Neural cell (in vitro differentiated cells): ENCODE measurements around the gene PTCD1. TPM values are rescaled to one million over a fixed set of nuclear protein-coding genes. Genes with fewer than 3 reads are reported as not detected.
A peak's percentile ranks its signal among the peaks of the same experiment; 100 is the strongest.

Source experiments
- H2AFZ ChIP-seq: fragments of 200-600, 300-800 bp; sonication (generic), shearing (Covaris generic); 2 replicates; pipeline ENCODE4 v1.6.0; 2014; ENCODE audit warnings: low read depth, mild to moderate bottlenecking, antibody characterized with exemption, low read length, moderate library complexity
- H3F3A ChIP-seq: fragments of 200-600 bp; shearing (Covaris generic); 2 replicates; pipeline ENCODE4 v1.6.1; 2016; ENCODE audit warnings: mild to moderate bottlenecking, moderate library complexity, mixed read lengths, antibody characterized with exemption, low read length; ENCODE audit not compliant: insufficient read depth, poor library complexity, severe bottlenecking
- H3K27ac ChIP-seq: fragments of 200-600, 300-800 bp; sonication (generic), shearing (Covaris generic); 2 replicates; pipeline ENCODE4 v1.5.1; 2014; ENCODE audit warnings: mild to moderate bottlenecking, low read length, moderate library complexity
- H3K27me3 ChIP-seq: fragments of 300-800, 200-600 bp; sonication (generic), shearing (Covaris generic); 2 replicates; pipeline ENCODE4 v1.6.0; 2014; ENCODE audit warnings: mild to moderate bottlenecking, low read depth, low read length, moderate library complexity; ENCODE audit not compliant: insufficient read depth
- H3K36me3 ChIP-seq: fragments of 300-800, 200-600 bp; sonication (generic), shearing (Covaris generic); 2 replicates; pipeline ENCODE4 v1.5.1; 2014; ENCODE audit warnings: mild to moderate bottlenecking, antibody characterized with exemption, low read length, moderate library complexity; ENCODE audit not compliant: insufficient read depth
- H3K4me2 ChIP-seq: fragments of 300-800, 200-600 bp; sonication (generic), shearing (Covaris generic); 2 replicates; pipeline ENCODE4 v1.6.0; 2014; ENCODE audit warnings: mild to moderate bottlenecking, low read length
- H3K4me3 ChIP-seq: fragments of 300-800, 200-600 bp; sonication (generic), shearing (Covaris generic); 2 replicates; pipeline ENCODE4 v1.5.1; 2014; ENCODE audit warnings: mild to moderate bottlenecking, low read length, moderate library complexity
- H3K79me2 ChIP-seq: fragments of 200-600 bp; shearing (Covaris generic); replicated peaks from 2 replicates; pipeline ENCODE4 v1.6.0; 2014; ENCODE audit warnings: mild to moderate bottlenecking, low read length, moderate library complexity; ENCODE audit not compliant: insufficient read depth
- H3K9ac ChIP-seq: fragments of 300-800, 200-600 bp; sonication (generic), shearing (Covaris generic); 2 replicates; pipeline ENCODE4 v1.6.1; 2016; ENCODE audit warnings: mild to moderate bottlenecking, low read length, mixed read lengths
- H3K9me2 ChIP-seq: fragments of 200-600 bp; shearing (Covaris generic); 2 replicates; pipeline ENCODE4 v1.6.1; 2016; ENCODE audit warnings: mild to moderate bottlenecking, low read length, mixed read lengths; ENCODE audit not compliant: insufficient read depth
- H3K9me3 ChIP-seq: fragments of 200-600, 300-800 bp; sonication (generic), shearing (Covaris generic); 2 replicates; pipeline ENCODE4 v1.6.1; 2016; ENCODE audit warnings: mild to moderate bottlenecking, mixed run types, low read length, moderate library complexity, mixed read lengths
- H4K20me1 ChIP-seq: fragments of 200-600 bp; shearing (Covaris generic); 2 replicates; pipeline ENCODE4 v1.6.1; 2016; ENCODE audit warnings: mild to moderate bottlenecking, mixed run types; ENCODE audit not compliant: insufficient read depth
- EP300 ChIP-seq: fragments of 450-650 bp; conservative IDR thresholded peaks from 2 replicates; pipeline ENCODE4 v1.6.1; 2014; ENCODE audit warnings: antibody characterized with exemption, mild to moderate bottlenecking, moderate library complexity; ENCODE audit not compliant: poor library complexity, severe bottlenecking
- EZH2 ChIP-seq: fragments of 200-600, 300-800 bp; shearing (Covaris generic), sonication (generic); IDR thresholded peaks from 2 replicates; pipeline ENCODE4 v1.6.1; 2014; ENCODE audit warnings: antibody characterized with exemption, low read length, borderline replicate concordance, mild to moderate bottlenecking; ENCODE audit not compliant: insufficient read depth, poor library complexity, severe bottlenecking
- MXI1 ChIP-seq: fragments of 450-650 bp; conservative IDR thresholded peaks from 2 replicates; pipeline ENCODE4 v1.6.1; 2014; ENCODE audit warnings: antibody characterized with exemption, mild to moderate bottlenecking; ENCODE audit not compliant: poor library complexity, severe bottlenecking
- POLR2AphosphoS5 ChIP-seq: IDR thresholded peaks from 2 replicates; pipeline ENCODE4 v1.6.1; 2012
- RAD21 ChIP-seq: fragments of 450-650 bp; conservative IDR thresholded peaks from 2 replicates; pipeline ENCODE4 v1.6.1; 2014; ENCODE audit warnings: antibody characterized with exemption, mild to moderate bottlenecking, moderate library complexity
- SMC3 ChIP-seq: fragments of 450-650 bp; conservative IDR thresholded peaks from 2 replicates; pipeline ENCODE4 v1.6.1; 2014; ENCODE audit warnings: antibody characterized with exemption, mild to moderate bottlenecking, moderate library complexity; ENCODE audit not compliant: poor library complexity
- TAF1 ChIP-seq: IDR thresholded peaks from 2 replicates; pipeline ENCODE4 v1.6.1; 2012; ENCODE audit warnings: low read depth
- polyA plus RNA-seq: library from polyadenylated mRNA; depleted of rRNA; stranded (reverse); fragments of >200 nt; gene quantifications from 2 replicates; pipeline ENCODE4 v1.2.3, GENCODE V29; 2014
- TF ChIP-seq, protein P1 (sequence below): IDR thresholded peaks from 2 replicates; pipeline ENCODE4 v1.6.1; 2012; ENCODE audit warnings: borderline replicate concordance
- TF ChIP-seq, protein P2 (sequence below): fragments of 450-650 bp; IDR thresholded peaks from 2 replicates; pipeline ENCODE4 v1.5.1; 2014; ENCODE audit warnings: antibody characterized with exemption, mild to moderate bottlenecking, moderate library complexity; ENCODE audit not compliant: poor library complexity, severe bottlenecking

PTCD1 gene
- polyA plus RNA-seq, 1 donor from 2014 or later, result 4.0 TPM

DNA sequence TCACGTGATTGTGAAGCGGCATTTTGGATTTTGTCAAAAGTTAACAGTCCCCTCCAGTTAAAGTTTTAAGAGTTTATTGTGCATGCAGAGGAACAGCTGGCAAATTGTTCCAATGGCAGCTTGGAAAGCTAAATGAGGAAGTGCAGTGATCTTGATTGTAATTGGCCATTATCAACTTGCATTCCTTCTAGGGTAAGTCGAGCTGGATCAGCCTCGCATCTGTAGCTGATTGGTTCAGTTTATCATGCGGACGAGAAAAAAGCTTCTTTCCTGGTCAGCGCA lies 34.7 kb upstream of the PTCD1 start:
- Histone ChIP-seq H3K4me2 (peak overlapping the region; percentile 30), H3K4me3 (peak overlapping the region; percentile 82), H3K79me2 (peaks cover 38% of the 10 kb centered on the region), H3K9me3 (no peaks in the 10 kb centered on the region), H2AFZ (peak overlapping the region; percentile 53), H3K27ac (peak overlapping the region; percentile 93), H4K20me1 (no peaks in the 10 kb centered on the region), H3K27me3 (no peaks in the 10 kb centered on the region), H3K9ac (peak overlapping the region; percentile 85), H3K9me2 (no peaks in the 10 kb centered on the region), H3F3A (no peaks in the 10 kb centered on the region), H3K36me3 (no peaks in the 10 kb centered on the region)
- TF ChIP-seq EP300 (no peak), RAD21 (no peak), EZH2 (no peak), POLR2AphosphoS5 (no peak), MXI1 (peak; percentile 4)
- TF ChIP-seq, protein P1, sequence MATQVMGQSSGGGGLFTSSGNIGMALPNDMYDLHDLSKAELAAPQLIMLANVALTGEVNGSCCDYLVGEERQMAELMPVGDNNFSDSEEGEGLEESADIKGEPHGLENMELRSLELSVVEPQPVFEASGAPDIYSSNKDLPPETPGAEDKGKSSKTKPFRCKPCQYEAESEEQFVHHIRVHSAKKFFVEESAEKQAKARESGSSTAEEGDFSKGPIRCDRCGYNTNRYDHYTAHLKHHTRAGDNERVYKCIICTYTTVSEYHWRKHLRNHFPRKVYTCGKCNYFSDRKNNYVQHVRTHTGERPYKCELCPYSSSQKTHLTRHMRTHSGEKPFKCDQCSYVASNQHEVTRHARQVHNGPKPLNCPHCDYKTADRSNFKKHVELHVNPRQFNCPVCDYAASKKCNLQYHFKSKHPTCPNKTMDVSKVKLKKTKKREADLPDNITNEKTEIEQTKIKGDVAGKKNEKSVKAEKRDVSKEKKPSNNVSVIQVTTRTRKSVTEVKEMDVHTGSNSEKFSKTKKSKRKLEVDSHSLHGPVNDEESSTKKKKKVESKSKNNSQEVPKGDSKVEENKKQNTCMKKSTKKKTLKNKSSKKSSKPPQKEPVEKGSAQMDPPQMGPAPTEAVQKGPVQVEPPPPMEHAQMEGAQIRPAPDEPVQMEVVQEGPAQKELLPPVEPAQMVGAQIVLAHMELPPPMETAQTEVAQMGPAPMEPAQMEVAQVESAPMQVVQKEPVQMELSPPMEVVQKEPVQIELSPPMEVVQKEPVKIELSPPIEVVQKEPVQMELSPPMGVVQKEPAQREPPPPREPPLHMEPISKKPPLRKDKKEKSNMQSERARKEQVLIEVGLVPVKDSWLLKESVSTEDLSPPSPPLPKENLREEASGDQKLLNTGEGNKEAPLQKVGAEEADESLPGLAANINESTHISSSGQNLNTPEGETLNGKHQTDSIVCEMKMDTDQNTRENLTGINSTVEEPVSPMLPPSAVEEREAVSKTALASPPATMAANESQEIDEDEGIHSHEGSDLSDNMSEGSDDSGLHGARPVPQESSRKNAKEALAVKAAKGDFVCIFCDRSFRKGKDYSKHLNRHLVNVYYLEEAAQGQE, result no peak
- TF ChIP-seq, protein P2, sequence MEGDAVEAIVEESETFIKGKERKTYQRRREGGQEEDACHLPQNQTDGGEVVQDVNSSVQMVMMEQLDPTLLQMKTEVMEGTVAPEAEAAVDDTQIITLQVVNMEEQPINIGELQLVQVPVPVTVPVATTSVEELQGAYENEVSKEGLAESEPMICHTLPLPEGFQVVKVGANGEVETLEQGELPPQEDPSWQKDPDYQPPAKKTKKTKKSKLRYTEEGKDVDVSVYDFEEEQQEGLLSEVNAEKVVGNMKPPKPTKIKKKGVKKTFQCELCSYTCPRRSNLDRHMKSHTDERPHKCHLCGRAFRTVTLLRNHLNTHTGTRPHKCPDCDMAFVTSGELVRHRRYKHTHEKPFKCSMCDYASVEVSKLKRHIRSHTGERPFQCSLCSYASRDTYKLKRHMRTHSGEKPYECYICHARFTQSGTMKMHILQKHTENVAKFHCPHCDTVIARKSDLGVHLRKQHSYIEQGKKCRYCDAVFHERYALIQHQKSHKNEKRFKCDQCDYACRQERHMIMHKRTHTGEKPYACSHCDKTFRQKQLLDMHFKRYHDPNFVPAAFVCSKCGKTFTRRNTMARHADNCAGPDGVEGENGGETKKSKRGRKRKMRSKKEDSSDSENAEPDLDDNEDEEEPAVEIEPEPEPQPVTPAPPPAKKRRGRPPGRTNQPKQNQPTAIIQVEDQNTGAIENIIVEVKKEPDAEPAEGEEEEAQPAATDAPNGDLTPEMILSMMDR, result no peak

DNA sequence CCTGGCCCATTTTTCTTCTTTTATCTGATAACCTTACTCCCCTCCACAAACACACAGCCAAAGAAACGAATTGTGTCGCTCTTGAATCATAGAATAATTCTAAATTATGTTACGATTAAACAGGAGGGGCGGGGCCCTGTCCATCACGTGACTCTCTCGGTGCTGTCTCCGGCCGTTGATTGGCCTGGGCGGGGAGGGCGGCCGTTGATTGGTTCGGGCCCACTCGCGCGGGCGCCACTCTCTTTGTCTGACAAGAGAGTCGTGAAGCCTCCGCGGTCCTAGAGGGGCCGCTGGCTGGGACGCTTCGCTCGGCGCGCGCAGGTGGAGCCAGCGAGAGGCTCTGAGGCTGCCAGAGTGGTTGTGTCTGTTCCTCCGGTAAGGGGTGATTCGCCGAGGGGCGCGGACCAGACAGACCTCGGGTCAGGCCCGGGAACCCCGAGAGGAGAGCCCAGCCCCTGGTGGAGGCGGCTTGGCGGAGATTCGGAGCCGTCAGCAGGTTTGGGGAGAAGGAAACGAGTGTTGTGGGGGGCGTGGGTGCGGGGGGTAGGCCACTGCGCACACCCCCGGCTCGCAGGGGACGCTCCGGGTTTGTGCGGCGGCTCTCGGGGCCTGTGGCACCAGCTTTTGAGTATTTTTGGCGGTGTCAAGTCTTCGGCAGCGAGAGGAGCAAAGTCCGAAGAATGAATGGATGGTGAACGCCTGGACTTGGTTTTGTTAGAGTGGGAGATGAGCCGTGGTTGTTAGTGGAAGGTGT lies 34.1 kb upstream of the PTCD1 start, which contains the start of gene ZNF789:
TSS of gene ZNF789 (plus strand) at position 330 of the 754 bp plus-strand sequence. CDS start 3,567 bp downstream, outside the sequence.
- peaks cover 38% of the 10 kb centered on the region for H3K79me2 ChIP-seq
- peak within 1 kb of the TSS; percentile 80 for H2AFZ ChIP-seq
- peak within 1 kb of the TSS; percentile 85 for H3K9ac ChIP-seq
- peak within 1 kb of the TSS; percentile 30 for H3K4me2 ChIP-seq
- H3F3A ChIP-seq, result no peaks in the 10 kb centered on the region
- no peaks in the 10 kb centered on the region for H4K20me1 ChIP-seq
- TF ChIP-seq POLR2AphosphoS5, result peak; percentile 88
- TF ChIP-seq MXI1, result peak; percentile 85
- TF ChIP-seq SMC3, result peak; percentile 25
- TF ChIP-seq, protein P1, result peak; percentile 79
- peak; percentile 33 for TF ChIP-seq RAD21
- TF ChIP-seq, protein P2, result no peak
- no peak for TF ChIP-seq EZH2
- TF ChIP-seq EP300, result peak; percentile 31
- peak; percentile 89 for TF ChIP-seq TAF1
- peak within 1 kb of the TSS; percentile 82 for H3K4me3 ChIP-seq
- no peaks in the 10 kb centered on the region for H3K9me2 ChIP-seq
- H3K9me3 ChIP-seq, result no peaks in the 10 kb centered on the region
- peak within 1 kb of the TSS; percentile 93 for H3K27ac ChIP-seq
- H3K27me3 ChIP-seq, result no peaks in the 10 kb centered on the region
- no peaks in the 10 kb centered on the region for H3K36me3 ChIP-seq
